GM18526 (cell line): Measurements from ENCODE around the gene TEX44.

Source experiments
- POLR2A ChIP-seq: IDR thresholded peaks from 3 replicates; pipeline ENCODE4 v1.6.1; 2011; ENCODE audit not compliant: insufficient read length; ENCODE audit errors: extremely low read depth

Gene TEX44

GRCh38 chr2:231597014-231597611 lies 4.4 kb downstream of the TEX44 start:
- TF ChIP-seq POLR2A: no peak

GRCh38 chr2:231597627-231598026 lies 5.0 kb downstream of the TEX44 start:
- no peak for TF ChIP-seq POLR2A

DNA sequence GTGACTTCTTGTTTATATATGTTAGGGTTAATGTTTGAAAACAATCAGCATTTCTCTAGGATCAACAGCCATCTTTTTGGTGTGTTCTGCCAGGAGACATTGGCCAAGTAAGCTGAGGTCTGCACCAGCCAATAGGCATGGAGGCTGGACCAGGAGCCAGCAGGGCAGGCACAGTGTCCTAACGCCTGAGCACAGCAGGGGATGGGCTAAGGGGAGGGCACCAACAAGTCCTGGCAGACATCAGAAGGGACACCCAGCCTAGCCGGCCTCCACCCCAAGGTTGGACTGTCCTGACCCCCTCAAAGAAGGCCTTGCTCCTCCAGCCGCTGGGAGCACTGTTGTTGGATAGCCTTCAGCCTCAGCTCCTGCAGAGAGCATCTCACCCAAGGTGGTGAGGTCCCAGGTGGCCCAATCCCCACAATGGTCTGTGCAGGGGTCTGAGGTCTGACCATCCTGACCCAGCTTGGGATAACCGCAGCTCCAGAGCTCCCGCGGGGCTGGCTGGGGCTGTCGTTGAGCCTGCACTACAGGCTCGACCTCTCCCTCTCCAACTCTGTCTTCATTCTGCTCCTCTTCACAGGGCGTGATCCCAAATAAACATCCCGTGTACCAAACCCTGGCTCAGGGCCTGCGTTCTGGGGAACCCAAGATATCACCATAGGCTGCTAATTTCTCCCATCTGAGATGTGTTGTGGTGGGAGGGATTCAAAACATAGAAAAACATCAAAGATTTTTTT lies 8.1 kb downstream of the TEX44 start:
- TF ChIP-seq POLR2A: no peak

GRCh38 chr2:231601356-231602229 lies 8.9 kb downstream of the TEX44 start:
- TF ChIP-seq POLR2A: no peak

DNA sequence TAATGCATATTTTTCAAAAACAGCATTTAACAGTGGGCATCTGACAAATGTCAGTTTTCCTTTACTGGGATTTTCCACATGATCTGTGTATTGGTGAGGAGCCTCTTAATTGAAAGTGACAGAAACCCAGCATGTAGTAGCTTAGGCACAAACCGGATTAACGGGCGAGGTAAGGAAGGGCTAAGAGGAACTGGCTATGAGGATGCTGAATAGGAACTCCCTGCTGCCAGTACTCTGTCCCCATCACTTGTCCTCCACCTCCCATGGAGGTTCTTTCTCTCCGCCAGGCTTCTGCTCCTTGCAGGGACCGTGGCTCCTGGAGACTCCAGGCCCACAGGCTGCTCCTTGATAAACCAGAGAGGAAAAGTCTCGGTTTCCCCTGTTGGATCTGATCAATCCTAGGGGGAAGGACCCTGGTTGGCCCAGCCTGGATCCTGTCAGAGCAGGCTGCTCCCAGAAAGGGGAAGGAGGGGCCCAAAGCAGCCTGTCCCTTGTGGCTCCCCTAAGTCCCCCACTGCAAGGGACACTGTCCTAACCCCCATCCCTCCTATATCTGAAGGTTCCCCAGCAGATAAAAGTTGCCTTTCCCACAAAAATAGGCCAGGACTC lies 10.3 kb downstream of the TEX44 start:
- TF ChIP-seq POLR2A: no peak

GRCh38 chr2:231604101-231604684 lies 11.5 kb downstream of the TEX44 start:
- no peak for TF ChIP-seq POLR2A

GRCh38 chr2:231604685-231605606 lies 12.3 kb downstream of the TEX44 start:
- TF ChIP-seq POLR2A: no peak

DNA sequence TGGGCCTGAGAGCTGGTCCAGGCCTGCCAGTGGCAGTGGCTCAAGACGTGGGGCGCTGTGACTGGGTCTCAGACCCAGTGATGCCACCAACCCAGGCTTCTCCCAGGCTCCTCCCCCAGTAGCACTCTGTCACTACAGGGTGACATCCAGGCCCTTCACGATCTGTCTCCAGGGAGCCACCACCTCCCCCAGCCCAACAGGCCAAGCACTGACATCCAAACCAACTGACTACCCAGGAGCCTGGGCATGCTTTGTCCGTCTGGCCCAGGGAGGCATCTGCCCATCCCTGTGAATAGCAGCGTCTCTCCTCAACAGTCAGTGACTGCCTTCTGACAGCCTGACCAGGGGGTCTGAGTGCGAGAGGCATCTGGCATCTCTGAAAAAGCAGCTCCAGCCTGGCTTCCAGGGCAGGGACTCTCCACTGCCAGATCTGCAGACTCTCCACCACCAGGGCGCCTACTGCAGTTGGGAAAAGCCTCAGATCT lies 13.0 kb downstream of the TEX44 start:
- TF ChIP-seq POLR2A: no peak

DNA sequence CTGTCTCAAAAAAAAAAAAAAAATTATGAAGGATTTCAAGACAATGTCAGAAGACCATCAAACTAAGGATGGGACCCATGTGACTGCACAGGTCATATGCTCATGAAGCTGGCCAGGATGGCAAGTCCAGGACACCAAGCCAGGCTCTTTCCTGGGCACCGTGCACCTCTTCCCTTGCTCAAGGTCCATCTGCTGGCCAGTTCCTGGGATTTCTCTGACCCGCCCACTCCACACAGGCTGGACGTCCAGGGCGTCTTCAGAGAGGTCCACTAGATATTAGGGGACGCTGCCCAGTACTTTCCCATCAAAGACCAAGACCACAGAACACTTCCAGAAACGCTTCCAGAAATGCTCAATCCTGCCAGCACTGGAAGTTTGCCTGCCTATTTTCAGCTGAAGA lies 14.3 kb downstream of the TEX44 start:
- no peak for TF ChIP-seq POLR2A

DNA sequence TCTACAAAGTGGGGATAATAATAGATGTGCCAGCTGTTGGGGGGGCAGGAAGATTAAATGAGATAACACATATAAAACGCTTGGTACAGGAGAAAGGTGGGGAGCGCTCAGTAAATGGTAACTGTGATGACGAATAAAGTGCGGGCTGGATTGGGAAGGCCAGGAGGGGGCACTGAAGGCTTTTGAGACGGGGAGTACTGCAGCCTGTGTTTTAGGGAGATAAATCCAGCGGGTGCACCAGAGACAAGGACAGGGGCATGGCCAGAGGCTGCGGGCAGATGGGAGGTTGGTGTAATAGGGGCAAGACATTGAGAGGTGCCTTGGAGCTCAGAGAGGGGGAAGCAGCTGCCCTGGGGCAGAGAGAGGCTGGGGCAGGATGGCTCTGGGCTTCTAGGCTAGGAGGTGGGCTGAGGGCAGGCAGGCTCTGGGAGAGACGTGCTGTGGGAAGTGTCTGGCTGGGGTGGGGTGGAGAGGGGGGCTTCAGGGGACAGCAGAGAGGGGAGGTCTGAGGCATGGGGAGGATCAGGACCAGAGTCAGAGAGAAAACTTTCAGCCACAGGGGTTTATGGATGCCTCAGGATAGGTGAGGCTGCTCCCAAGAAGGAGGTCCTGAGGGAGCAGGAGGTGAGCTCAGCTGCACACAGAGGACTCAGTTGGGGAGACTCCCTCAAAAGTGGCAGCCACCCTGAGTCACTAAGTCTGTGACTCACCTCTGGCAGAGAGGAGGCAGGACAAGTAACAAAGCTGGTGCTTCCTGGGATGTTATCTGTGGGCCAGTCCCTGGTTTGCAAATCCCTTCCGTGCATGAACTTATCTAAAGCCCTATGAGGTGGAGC lies 18.8 kb downstream of the TEX44 start:
- TF ChIP-seq POLR2A: no peak

GRCh38 chr2:231612109-231612455 lies 19.4 kb downstream of the TEX44 start:
- no peak for TF ChIP-seq POLR2A

GRCh38 chr2:231612456-231613330 lies 20.0 kb downstream of the TEX44 start:
- no peak for TF ChIP-seq POLR2A

- no peak for TF ChIP-seq POLR2A
Observed at GRCh38 chr2:231613331-231613662, 20.6 kb downstream of the TEX44 start.
